Measurements from ENCODE around the gene SLC2A9.

SLC2A9 gene

GRCh38 chr4:10020871-10021652 is at the start of gene SLC2A9:
Gene SLC2A9, minus strand, starts transcription at chr4:10021497. Its CDS starts 68 bp downstream, at chr4:10021429.
- DNase-seq (ENCODE audit: low read depth in 2 of 2), result no peak

- DNase-seq (ENCODE audit: low read depth in 2 of 2), result no peak
Measured at GRCh38 chr4:10069075-10069642, 47.9 kb upstream of the SLC2A9 start.

- DNase-seq (ENCODE audit: low read depth in 2 of 2), result no peak
Measured at GRCh38 chr4:10066670-10067651, 45.7 kb upstream of the SLC2A9 start.

- no peak for DNase-seq (ENCODE audit: low read depth in 2 of 2)
Measured at GRCh38 chr4:10066206-10066605, 44.9 kb upstream of the SLC2A9 start.

- no peak for DNase-seq (ENCODE audit: low read depth in 2 of 2)
Measured at GRCh38 chr4:10063544-10064300, 42.4 kb upstream of the SLC2A9 start.

- no peak for DNase-seq (ENCODE audit: low read depth in 2 of 2)
Measured at GRCh38 chr4:10061650-10062415, 40.5 kb upstream of the SLC2A9 start.

GRCh38 chr4:10058371-10058770 is 37.1 kb upstream of the SLC2A9 start:
- no peak for DNase-seq (ENCODE audit: low read depth in 2 of 2)

GRCh38 chr4:10057023-10057395 is 35.7 kb upstream of the SLC2A9 start:
- DNase-seq (ENCODE audit: low read depth in 2 of 2), result no peak

- DNase-seq (ENCODE audit: low read depth in 2 of 2), result no peak
Measured at GRCh38 chr4:10056334-10057022, 35.2 kb upstream of the SLC2A9 start.

GRCh38 chr4:10055871-10056270 is 34.6 kb upstream of the SLC2A9 start:
- DNase-seq (ENCODE audit: low read depth in 2 of 2), result no peak

GRCh38 chr4:10054571-10055041 is 33.3 kb upstream of the SLC2A9 start:
- DNase-seq (ENCODE audit: low read depth in 2 of 2), result no peak

GRCh38 chr4:10053635-10054453 is 32.5 kb upstream of the SLC2A9 start:
- DNase-seq (ENCODE audit: low read depth in 2 of 2), result no peak

GRCh38 chr4:10051517-10052135 is 30.3 kb upstream of the SLC2A9 start:
- DNase-seq (ENCODE audit: low read depth in 2 of 2), result no peak

GRCh38 chr4:10050721-10051120 is 29.4 kb upstream of the SLC2A9 start:
- no peak for DNase-seq (ENCODE audit: low read depth in 2 of 2)

- DNase-seq (ENCODE audit: low read depth in 2 of 2), result no peak
Measured at GRCh38 chr4:10050261-10050661, 29.0 kb upstream of the SLC2A9 start.

GRCh38 chr4:10048941-10049697 is 27.8 kb upstream of the SLC2A9 start:
- no peak for DNase-seq (ENCODE audit: low read depth in 2 of 2)

GRCh38 chr4:10047967-10048366 is 26.7 kb upstream of the SLC2A9 start:
- DNase-seq (ENCODE audit: low read depth in 2 of 2), result no peak

- DNase-seq (ENCODE audit: low read depth in 2 of 2), result no peak
Measured at GRCh38 chr4:10046471-10046870, 25.2 kb upstream of the SLC2A9 start.
